Mesendoderm (in vitro differentiated cells): ENCODE results near the gene KCNK3.

Experiments used
- DNase-seq: peaks from one replicate; pipeline ENCODE4 v3.0.0; 2013
- H2AK5ac ChIP-seq: 2 replicates; pipeline ENCODE4 v1.6.1; 2013; ENCODE audit warnings: low read length, inconsistent platforms
- H2BK120ac ChIP-seq: 2 replicates; pipeline ENCODE4 v1.6.1; 2013; ENCODE audit warnings: low read depth, mild to moderate bottlenecking, low read length, moderate library complexity, mixed read lengths
- H2BK15ac ChIP-seq: replicated peaks from 2 replicates; pipeline ENCODE4 v1.6.1; 2013; ENCODE audit warnings: low read depth, mild to moderate bottlenecking, moderate library complexity
- H2BK5ac ChIP-seq: 2 replicates; pipeline ENCODE4 v1.6.1; 2013; ENCODE audit warnings: low read length, inconsistent platforms
- H3K18ac ChIP-seq: 2 replicates; pipeline ENCODE4 v1.6.1; 2013; ENCODE audit warnings: mild to moderate bottlenecking, low read length, mixed read lengths
- H3K23ac ChIP-seq: one replicate; pipeline ENCODE4 v1.6.1; 2013; ENCODE audit warnings: low read length
- H3K27ac ChIP-seq: 2 replicates; pipeline ENCODE4 v1.5.1; 2013; ENCODE audit warnings: low read depth, mild to moderate bottlenecking, inconsistent platforms, low read length, moderate library complexity
- H3K27me3 ChIP-seq: 2 replicates; pipeline ENCODE4 v1.6.1; 2013; ENCODE audit warnings: low read length, control low read depth, mild to moderate bottlenecking, inconsistent platforms; ENCODE audit not compliant: insufficient read depth, poor library complexity
- H3K36me3 ChIP-seq: 2 replicates; pipeline ENCODE4 v1.6.1; 2013; ENCODE audit warnings: low read length, inconsistent platforms; ENCODE audit not compliant: control insufficient read depth, insufficient read depth
- H3K4ac ChIP-seq: one replicate; pipeline ENCODE4 v1.6.1; 2013; ENCODE audit warnings: low read depth, mild to moderate bottlenecking, low read length, moderate library complexity
- H3K4me1 ChIP-seq: 2 replicates; pipeline ENCODE4 v1.6.1; 2013; ENCODE audit warnings: low read depth, low read length, inconsistent platforms; ENCODE audit not compliant: control insufficient read depth
- H3K4me2 ChIP-seq: 2 replicates; pipeline ENCODE4 v1.6.1; 2013; ENCODE audit warnings: low read length
- H3K4me3 ChIP-seq: 2 replicates; pipeline ENCODE4 v1.5.1; 2013; ENCODE audit warnings: mild to moderate bottlenecking, low read length
- H3K56ac ChIP-seq: one replicate; pipeline ENCODE4 v1.6.1; 2013; ENCODE audit warnings: low read length
- H3K79me1 ChIP-seq: 2 replicates; pipeline ENCODE4 v1.6.1; 2013; ENCODE audit warnings: low read length, inconsistent platforms
- H3K79me2 ChIP-seq: 2 replicates; pipeline ENCODE4 v1.6.1; 2013; ENCODE audit warnings: mild to moderate bottlenecking, low read length; ENCODE audit not compliant: control insufficient read depth, insufficient read depth
- H3K9ac ChIP-seq: 2 replicates; pipeline ENCODE4 v1.6.1; 2013; ENCODE audit warnings: low read length, inconsistent platforms
- H4K5ac ChIP-seq: one replicate; pipeline ENCODE4 v1.6.1; 2013; ENCODE audit warnings: low read length
- H4K8ac ChIP-seq: one replicate; pipeline ENCODE4 v1.6.1; 2013; ENCODE audit warnings: low read depth, mild to moderate bottlenecking, control low read depth, low read length, moderate library complexity
- WGBS: extraction: QIAGEN DNeasy Blood & Tissue Kit; methylation state at CpG from one replicate; pipeline ENCODE4 v1.1.7; 2013; ENCODE audit warnings: low lambda C conversion rate, missing lambda C conversion rate; ENCODE audit not compliant: insufficient coverage; ENCODE audit errors: extremely low coverage; 5-methylcytosine and 5-hydroxymethylcytosine counted together

The KCNK3 gene

DNA sequence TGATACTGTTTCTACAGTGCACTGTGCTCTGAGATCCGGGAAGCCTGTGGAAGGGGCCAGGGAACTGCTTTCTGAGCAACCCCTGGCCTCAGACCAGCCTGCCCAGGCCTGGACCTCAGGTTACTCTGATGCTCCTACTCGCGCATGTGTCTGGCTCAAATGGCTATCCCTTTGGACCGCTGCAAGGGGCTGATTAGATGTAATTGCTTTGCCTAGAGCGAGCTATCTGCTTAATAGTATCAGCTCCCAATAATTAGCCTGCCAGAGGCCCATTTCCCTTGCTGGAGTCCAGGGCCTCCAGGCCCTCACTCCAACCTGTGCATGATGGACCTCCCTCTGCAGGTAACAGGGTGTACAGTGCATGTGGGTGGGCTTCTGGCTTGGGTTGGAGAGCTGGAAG, 7.2 kb upstream of the KCNK3 start:
- Histone ChIP-seq H3K27ac (no peak overlapping the region), H3K9ac (no peak overlapping the region), H2BK15ac (no peak overlapping the region), H3K79me2 (no peaks in the 10 kb centered on the region), H2AK5ac (no peak overlapping the region), H2BK120ac (no peak overlapping the region), H4K8ac (no peak overlapping the region), H3K23ac (no peak overlapping the region), H3K27me3 (no peaks in the 10 kb centered on the region), H3K79me1 (no peaks in the 10 kb centered on the region), H3K4ac (no peak overlapping the region), H3K4me3 (no peak overlapping the region), H3K18ac (no peak overlapping the region), H3K4me2 (no peak overlapping the region), H3K36me3 (no peaks in the 10 kb centered on the region), H3K56ac (no peak overlapping the region), H3K4me1 (no peaks in the 10 kb centered on the region), H2BK5ac (no peak overlapping the region), H4K5ac (no peak overlapping the region)
- WGBS: no CpG with 5 or more reads among the region's 5 CpGs
- no peak for DNase-seq

DNA sequence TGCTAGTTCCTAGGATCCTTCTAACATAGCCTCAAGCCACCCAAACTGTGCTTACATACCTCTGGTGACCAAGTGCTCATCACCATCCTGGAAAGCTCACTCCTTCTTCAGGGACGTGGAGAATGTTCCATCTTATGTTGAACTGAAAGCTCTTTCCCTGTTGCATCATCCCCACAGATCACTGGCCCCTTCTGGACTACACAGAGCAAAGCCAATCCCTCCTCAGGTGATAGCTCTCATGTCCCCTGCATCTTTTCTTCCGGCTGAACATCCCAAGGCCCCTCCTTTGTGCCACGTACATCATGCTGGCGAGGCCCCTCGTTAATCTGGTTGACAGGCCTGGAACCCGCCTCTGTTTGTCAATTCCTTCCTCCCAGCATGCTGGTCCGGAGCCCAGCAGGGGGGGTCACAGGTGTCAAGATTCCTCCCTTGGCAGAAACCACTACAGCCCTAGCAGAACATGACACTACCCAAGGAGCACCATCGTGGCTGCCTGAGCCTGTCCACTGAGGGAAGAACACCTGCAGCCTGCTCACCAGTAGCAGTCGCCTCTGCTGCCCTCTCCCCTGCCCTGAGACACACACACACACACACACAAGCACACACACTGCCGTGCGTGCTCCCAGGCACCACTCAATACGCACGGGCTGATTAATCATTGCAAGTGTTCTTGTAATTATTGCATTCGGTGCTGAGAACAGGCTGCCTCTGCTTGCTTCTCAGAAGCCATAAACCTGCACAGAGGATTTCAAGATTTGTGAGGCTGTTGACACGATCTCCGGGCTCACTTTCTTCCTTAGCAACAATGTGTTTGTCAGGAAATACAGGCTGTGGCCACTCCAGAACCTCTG, 6.3 kb upstream of the KCNK3 start:
- no peak overlapping the region for H4K5ac ChIP-seq
- H3K9ac ChIP-seq: no peak overlapping the region
- H2AK5ac ChIP-seq: no peak overlapping the region
- H3K79me2 ChIP-seq: no peaks in the 10 kb centered on the region
- H3K36me3 ChIP-seq: no peaks in the 10 kb centered on the region
- H3K4me2 ChIP-seq: no peak overlapping the region
- no peak overlapping the region for H3K27ac ChIP-seq
- H3K79me1 ChIP-seq: no peaks in the 10 kb centered on the region
- H2BK5ac ChIP-seq: no peak overlapping the region
- H4K8ac ChIP-seq: no peak overlapping the region
- no peak overlapping the region for H3K18ac ChIP-seq
- H3K27me3 ChIP-seq: no peaks in the 10 kb centered on the region
- WGBS: no CpG with 5 or more reads among the region's 16 CpGs
- no peak overlapping the region for H3K56ac ChIP-seq
- no peak overlapping the region for H3K23ac ChIP-seq
- H3K4me1 ChIP-seq: no peaks in the 10 kb centered on the region
- no peak overlapping the region for H2BK15ac ChIP-seq
- no peak overlapping the region for H3K4me3 ChIP-seq
- DNase-seq: peak; percentile 36
- no peak overlapping the region for H2BK120ac ChIP-seq
- H3K4ac ChIP-seq: no peak overlapping the region

DNA sequence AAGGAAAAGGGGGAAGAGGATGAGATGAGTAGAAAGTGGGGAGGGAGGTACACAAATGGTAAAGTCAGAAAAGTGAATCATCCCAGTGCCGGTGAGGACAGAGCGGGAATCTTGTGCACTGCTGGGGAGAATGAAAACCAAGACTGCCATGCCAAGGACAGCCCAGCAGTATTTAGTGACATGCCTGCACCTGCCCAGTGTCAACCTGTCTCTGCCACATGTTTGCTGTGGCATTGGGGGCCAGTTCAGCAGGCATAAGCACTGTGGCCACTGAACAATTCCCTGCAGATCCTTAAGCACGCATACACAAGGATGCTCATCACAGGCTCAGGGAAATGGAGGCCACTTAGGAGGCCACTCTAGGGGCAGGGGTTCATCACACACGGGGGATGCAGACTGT, 5.2 kb upstream of the KCNK3 start:
- Histone ChIP-seq H3K4me2 (no peak overlapping the region), H3K79me2 (no peaks in the 10 kb centered on the region), H2BK5ac (no peak overlapping the region), H3K23ac (no peak overlapping the region), H3K27ac (no peak overlapping the region), H2AK5ac (no peak overlapping the region), H2BK15ac (no peak overlapping the region), H3K56ac (no peak overlapping the region), H3K79me1 (no peaks in the 10 kb centered on the region), H3K18ac (no peak overlapping the region), H3K4ac (no peak overlapping the region), H3K4me1 (peaks cover 3% of the 10 kb centered on the region), H2BK120ac (no peak overlapping the region), H3K4me3 (no peak overlapping the region), H3K9ac (no peak overlapping the region), H3K36me3 (no peaks in the 10 kb centered on the region), H4K8ac (no peak overlapping the region), H4K5ac (no peak overlapping the region), H3K27me3 (no peaks in the 10 kb centered on the region)
- DNase-seq: no peak
- no CpG with 5 or more reads among the region's 4 CpGs for WGBS

DNA sequence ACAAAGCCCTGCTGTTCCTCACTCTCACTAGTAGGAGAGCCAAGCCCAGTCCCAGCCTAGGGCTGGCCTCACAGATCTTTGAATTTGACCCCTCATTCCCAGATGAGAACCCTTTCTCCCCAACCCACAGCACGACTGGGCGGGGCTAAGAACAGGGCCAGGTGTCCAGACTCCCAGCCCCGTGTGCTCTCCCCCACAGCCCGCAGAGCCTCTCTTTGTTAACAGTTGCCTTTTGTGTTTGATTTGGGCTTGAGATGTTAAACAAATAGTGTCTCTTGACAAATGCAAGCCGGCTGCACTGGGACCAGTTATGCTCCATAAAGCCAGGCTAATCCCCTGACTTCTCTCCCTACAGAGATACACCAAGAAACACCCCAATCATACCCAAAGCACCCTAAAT, 4.7 kb upstream of the KCNK3 start:
- H3K9ac ChIP-seq: no peak overlapping the region
- H3K27ac ChIP-seq: no peak overlapping the region
- H3K79me1 ChIP-seq: no peaks in the 10 kb centered on the region
- no peaks in the 10 kb centered on the region for H3K36me3 ChIP-seq
- no peak overlapping the region for H2BK15ac ChIP-seq
- no peak overlapping the region for H3K4me2 ChIP-seq
- H4K8ac ChIP-seq: no peak overlapping the region
- H3K27me3 ChIP-seq: no peaks in the 10 kb centered on the region
- H2BK120ac ChIP-seq: no peak overlapping the region
- H2AK5ac ChIP-seq: no peak overlapping the region
- no peak overlapping the region for H3K18ac ChIP-seq
- H4K5ac ChIP-seq: no peak overlapping the region
- H3K56ac ChIP-seq: no peak overlapping the region
- H3K4me1 ChIP-seq: peaks cover 3% of the 10 kb centered on the region
- no CpG with 5 or more reads among the region's 5 CpGs for WGBS
- no peak overlapping the region for H3K4me3 ChIP-seq
- DNase-seq: no peak
- H3K23ac ChIP-seq: no peak overlapping the region
- H3K4ac ChIP-seq: no peak overlapping the region
- no peak overlapping the region for H2BK5ac ChIP-seq
- no peaks in the 10 kb centered on the region for H3K79me2 ChIP-seq

- no CpG with 5 or more reads among the region's 3 CpGs for WGBS
- DNase-seq: no peak
- Histone ChIP-seq H2BK15ac (no peak overlapping the region), H3K4me1 (peaks cover 3% of the 10 kb centered on the region), H3K56ac (no peak overlapping the region), H3K18ac (no peak overlapping the region), H3K36me3 (no peaks in the 10 kb centered on the region), H3K4me2 (no peak overlapping the region), H4K5ac (no peak overlapping the region), H3K27me3 (peaks cover 16% of the 10 kb centered on the region), H3K23ac (no peak overlapping the region), H4K8ac (no peak overlapping the region), H3K79me2 (no peaks in the 10 kb centered on the region), H2BK5ac (no peak overlapping the region), H3K79me1 (no peaks in the 10 kb centered on the region), H3K27ac (no peak overlapping the region), H3K4me3 (no peak overlapping the region), H3K4ac (no peak overlapping the region), H2AK5ac (no peak overlapping the region), H3K9ac (no peak overlapping the region), H2BK120ac (no peak overlapping the region)
Measured at GRCh38 chr2:26691161-26691560, 1.4 kb upstream of the KCNK3 start.

DNA sequence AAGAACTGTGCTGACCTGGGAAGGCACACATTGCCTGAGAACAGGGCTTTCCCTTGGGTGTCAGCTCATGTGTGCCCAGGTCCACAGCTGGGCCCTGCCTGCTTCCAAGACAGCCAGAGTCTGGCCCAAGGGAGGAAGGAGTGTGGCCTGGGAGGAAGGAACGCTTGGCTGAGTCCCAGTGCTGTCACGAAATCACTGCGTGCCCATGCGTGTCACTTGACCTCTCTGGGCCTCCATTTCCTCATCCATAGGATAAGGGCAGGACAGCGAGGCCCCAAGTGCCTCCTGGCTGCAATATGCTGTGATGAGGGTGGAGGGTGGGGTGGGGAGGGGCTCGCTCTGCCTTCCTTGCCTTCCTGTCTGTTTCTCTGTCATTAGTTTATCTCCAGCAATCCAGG, 642 bp upstream of the KCNK3 start:
- Histone ChIP-seq H2AK5ac (no peak overlapping the region), H3K36me3 (no peaks in the 10 kb centered on the region), H3K4ac (no peak overlapping the region), H3K9ac (no peak overlapping the region), H3K4me1 (peaks cover 3% of the 10 kb centered on the region), H3K4me3 (no peak overlapping the region), H3K79me2 (no peaks in the 10 kb centered on the region), H2BK15ac (no peak overlapping the region), H2BK5ac (no peak overlapping the region), H3K4me2 (peak overlapping the region; percentile 93), H4K5ac (no peak overlapping the region), H3K27ac (no peak overlapping the region), H2BK120ac (no peak overlapping the region), H3K18ac (no peak overlapping the region), H3K79me1 (no peaks in the 10 kb centered on the region), H3K56ac (peak overlapping the region; percentile 35), H4K8ac (no peak overlapping the region), H3K27me3 (peaks cover 16% of the 10 kb centered on the region), H3K23ac (no peak overlapping the region)
- no peak for DNase-seq
- whole genome bisulfite sequencing: no CpG with 5 or more reads among the region's 6 CpGs
